HepG2 (cell line): ENCODE results near the gene TM2D1. TPM values are rescaled to one million over a fixed set of nuclear protein-coding genes. Genes with fewer than 3 reads are reported as not detected.

Experiments
- ATAC-seq: fragments of 200-7000 bp; cut with Tn5 transposase; 3 replicates; pipeline ENCODE4 v1.9.1; 2020; ENCODE audit warnings: mild to moderate bottlenecking, moderate library complexity
- BruUV-seq: library from RNA; stranded (reverse); fragments of 400-500 nt; replicated peaks from 2 replicates; lab custom pipeline; 2021; lab: Mats Ljungman, UMichigan
- CTCF ChIA-PET: fragments of 300-600 bp; formaldehyde crosslinking; extraction: SDS; loops from one replicate; lab custom pipeline; 2021; ENCODE audit warnings: low total read pairs, inconsistent platforms, low intra/inter-chr PET ratio; lab: Yijun Ruan, JAX
- POLR2A ChIA-PET: fragments of 350-600 bp; sonication (Branson Sonifier 250); formaldehyde crosslinking; loops from one replicate; lab custom pipeline; 2020; ENCODE audit warnings: antibody characterized with exemption, inconsistent platforms; lab: Yijun Ruan, JAX
- DNase-seq: peaks from one replicate; pipeline ENCODE4 v3.0.0-alpha.2; 2015; ENCODE audit warnings: low spot score
- FAIRE-seq: peaks from 3 replicates; lab custom pipeline; 2011; peaks lifted over from hg19 to GRCh38; lab: Jason Lieb, UNC
- H2AFZ ChIP-seq: one replicate; pipeline ENCODE4 v1.6.1; 2011; ENCODE audit warnings: low read length, inconsistent platforms
- H3K27ac ChIP-seq: fragments of 300-600 bp; 3 replicates; pipeline ENCODE4 v1.8.0; 2011; ENCODE audit warnings: mixed run types, mild to moderate bottlenecking, mixed read lengths, low read length, inconsistent platforms; ENCODE audit not compliant: insufficient read depth; ENCODE audit errors: extremely low read length
- H3K27me3 ChIP-seq, 2 experiments: fragments of 200-600 bp in 1 of 2; 2 replicates in 1 of 2; 3 replicates in 1 of 2; pipeline versions ENCODE4 v1.6.0 to v1.8.0; 2011; ENCODE audit warnings: low read length in 2 of 2, mild to moderate bottlenecking in 2 of 2, moderate library complexity in 2 of 2, inconsistent platforms in 1 of 2; ENCODE audit not compliant: insufficient read depth in 2 of 2, control insufficient read depth in 1 of 2
- H3K36me3 ChIP-seq, 2 experiments: fragments of 200-600 bp in 1 of 2; replicated peaks in 1 of 2; 2 replicates in 1 of 2; 3 replicates in 1 of 2; pipeline versions ENCODE4 v1.5.1 to v1.8.0; 2011; ENCODE audit warnings: low read length in 2 of 2, inconsistent platforms in 1 of 2; ENCODE audit not compliant: insufficient read depth in 2 of 2, control insufficient read depth in 1 of 2
- H3K4me1 ChIP-seq: 2 replicates; pipeline ENCODE4 v1.5.1; 2012; ENCODE audit warnings: low read length, inconsistent platforms; ENCODE audit not compliant: insufficient read depth
- H3K4me2 ChIP-seq: 2 replicates; pipeline ENCODE4 v1.6.0; 2011; ENCODE audit warnings: low read depth, low read length, inconsistent platforms
- H3K4me3 ChIP-seq, 3 experiments: fragments of 200-600 bp in 1 of 3; sonication (generic), shearing (Covaris generic) in 1 of 3; replicated peaks in 1 of 3; 2 replicates each; pipeline ENCODE4 v1.5.1; 2011 to 2016; ENCODE audit warnings: low read length in 3 of 3, inconsistent platforms in 2 of 3, low read depth in 2 of 3, mild to moderate bottlenecking in 2 of 3, control low read depth in 1 of 3, mixed read lengths in 1 of 3; ENCODE audit not compliant: insufficient read depth in 1 of 3
- H3K79me2 ChIP-seq: one replicate; pipeline ENCODE4 v1.6.1; 2011; ENCODE audit warnings: low read length, inconsistent platforms; ENCODE audit not compliant: insufficient read depth
- H3K9ac ChIP-seq: 2 replicates; pipeline ENCODE4 v1.6.0; 2011; ENCODE audit warnings: mild to moderate bottlenecking, low read depth, low read length, inconsistent platforms; ENCODE audit not compliant: insufficient read depth
- H3K9me3 ChIP-seq: 2 replicates; pipeline ENCODE4 v1.5.1; 2012; ENCODE audit warnings: mild to moderate bottlenecking, low read length
- H4K20me1 ChIP-seq: 2 replicates; pipeline ENCODE4 v1.6.0; 2011; ENCODE audit warnings: inconsistent platforms, mild to moderate bottlenecking, low read length, moderate library complexity; ENCODE audit not compliant: insufficient read depth
- BORCS8-MEF2B ChIP-seq: sonication (generic); formaldehyde crosslinking; IDR thresholded peaks from 2 replicates; pipeline ENCODE4 v1.8.0; 2022; ENCODE audit warnings: mild to moderate bottlenecking, missing genetic modification reagents
- CEBPB ChIP-seq: IDR thresholded peaks from 2 replicates; pipeline ENCODE4 v1.6.1; 2011; ENCODE audit warnings: low read depth, low read length, improper control_type of control experiment, borderline replicate concordance
- DNMT1 ChIP-seq: sonication (generic); formaldehyde crosslinking; IDR thresholded peaks from 2 replicates; pipeline ENCODE4 v1.5.1; 2020; ENCODE audit warnings: mild to moderate bottlenecking, missing genetic modification reagents
- IRF2 ChIP-seq: IDR thresholded peaks from 2 replicates; pipeline ENCODE4 v1.6.1; 2018; ENCODE audit warnings: missing genetic modification reagents, missing compliant biosample characterization
- PAWR ChIP-seq: sonication (generic); formaldehyde crosslinking; IDR thresholded peaks from 2 replicates; pipeline ENCODE4 v1.4.0; 2020; ENCODE audit warnings: missing genetic modification reagents, mild to moderate bottlenecking, borderline replicate concordance
- PCBP2 ChIP-seq: fragments of 200-400 bp; formaldehyde crosslinking; optimal IDR thresholded peaks from 2 replicates; pipeline ENCODE3; 2018; ENCODE audit warnings: low read length, low read depth; ENCODE audit not compliant: poor library complexity, severe bottlenecking
- RXRA ChIP-seq: sonication (generic); formaldehyde crosslinking; IDR thresholded peaks from 2 replicates; pipeline ENCODE4 v1.5.1; 2020; ENCODE audit warnings: missing genetic modification reagents
- SPEN ChIP-seq: sonication (generic); formaldehyde crosslinking; IDR thresholded peaks from 2 replicates; pipeline ENCODE4 v1.5.1; 2020; ENCODE audit warnings: low read depth, mild to moderate bottlenecking, missing genetic modification reagents
- STAG1 ChIP-seq: sonication (generic); formaldehyde crosslinking; IDR thresholded peaks from 2 replicates; pipeline ENCODE4 v1.4.0; 2020; ENCODE audit warnings: missing genetic modification reagents
- TMF1 ChIP-seq: sonication (generic); formaldehyde crosslinking; IDR thresholded peaks from 2 replicates; pipeline ENCODE4 v1.8.1; 2022; ENCODE audit warnings: low read depth, missing genetic modification reagents
- ZNF543 ChIP-seq: sonication (generic); formaldehyde crosslinking; IDR thresholded peaks from 2 replicates; pipeline ENCODE4 v1.4.0; 2020; ENCODE audit warnings: mild to moderate bottlenecking, missing genetic modification reagents
- ZNF629 ChIP-seq: sonication (generic); formaldehyde crosslinking; conservative IDR thresholded peaks from 2 replicates; pipeline ENCODE4 v1.5.0; 2020; ENCODE audit warnings: missing genetic modification reagents
- ZNF766 ChIP-seq: sonication (generic); formaldehyde crosslinking; IDR thresholded peaks from 2 replicates; pipeline ENCODE4 v1.5.0; 2020; ENCODE audit warnings: missing genetic modification reagents, borderline replicate concordance
- WGBS: methylation state at CpG from one replicate; pipeline ENCODE4 v1.1.6; 2017; ENCODE audit warnings: low lambda C conversion rate; 5-methylcytosine and 5-hydroxymethylcytosine counted together
- in situ Hi-C: cut with HindIII; loops from 2 replicates; pipeline ENCODE4 v1.10.0; 2017; ENCODE audit warnings: low pct_unique_long_range_greater_than_20kb; ENCODE audit not compliant: extremely low pct_ligation_motif_present
- intact Hi-C: fragments of 100-400 bp; cut with micrococcal nuclease; formaldehyde crosslinking; loops from one replicate; pipeline ENCODE4 v1.10.0; 2022; ENCODE audit not compliant: unreplicated experiment
- polyA plus RNA-seq, 8 experiments: library from polyadenylated mRNA; depleted of rRNA in 3 of 8; stranded (reverse) in 7 of 8; unstranded in 1 of 8; fragments of >200 nt; fragmentation: Illumina TruSeq in 4 of 8; extraction: Trizol in 4 of 8; gene quantifications; 2 replicates each; pipeline versions ENCODE4 v1.2.1 to v1.2.3, GENCODE V29; 2011 to 2016; ENCODE audit warnings: low read depth in 4 of 8, missing spikeins in 1 of 8, mixed read lengths in 1 of 8; ENCODE audit not compliant: insufficient read depth in 1 of 8
- total RNA-seq, 5 experiments: library from RNA; depleted of rRNA; stranded (reverse); fragments of >200 nt; fragmentation: Illumina TruSeq; extraction: Trizol; gene quantifications; 2 replicates each; pipeline ENCODE4 v1.2.3, GENCODE V29; 2016; ENCODE audit warnings: low read depth in 1 of 5
- TF ChIP-seq, protein P1 (sequence below): sonication (generic); formaldehyde crosslinking; IDR thresholded peaks from 2 replicates; pipeline ENCODE4 v1.4.0; 2020; ENCODE audit warnings: mild to moderate bottlenecking, missing genetic modification reagents
- TF ChIP-seq, protein P2 (sequence below): sonication (generic); formaldehyde crosslinking; IDR thresholded peaks from 2 replicates; pipeline ENCODE4 v1.4.0; 2020; ENCODE audit warnings: missing genetic modification reagents
- TF ChIP-seq, protein P3 (sequence below): sonication (generic); formaldehyde crosslinking; IDR thresholded peaks from 2 replicates; pipeline ENCODE4 v1.4.0; 2020; ENCODE audit warnings: missing genetic modification reagents
- TF ChIP-seq, protein P4 (sequence below): sonication (generic); formaldehyde crosslinking; IDR thresholded peaks from 2 replicates; pipeline ENCODE4 v1.5.0; 2020; ENCODE audit warnings: missing genetic modification reagents

TM2D1 gene
- total and polyA plus RNA-seq, 2 of the 13 experiments (the other 11 are each of a cell fraction or from before 2014, with no cell fraction given) = 26.6 to 49.0 TPM

DNA sequence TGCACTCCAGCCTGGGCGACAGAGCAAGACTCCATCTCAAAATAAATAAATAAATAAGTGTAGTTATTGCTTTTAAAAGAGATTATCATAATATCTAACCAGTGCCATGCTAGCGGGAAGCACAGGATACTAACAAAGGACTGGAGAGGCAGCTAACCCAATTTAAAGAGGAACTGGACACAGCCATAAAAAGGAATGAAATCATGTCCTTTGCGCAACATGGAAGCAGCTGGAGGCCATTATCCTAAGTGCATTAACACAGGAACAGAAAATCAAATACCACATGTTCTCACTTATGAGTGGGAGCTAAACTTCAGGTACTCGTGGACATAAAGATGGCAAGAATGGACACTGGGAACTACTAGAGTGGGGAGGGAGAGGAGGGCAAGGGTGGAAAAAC is 54.9 kb downstream of the TM2D1 start (continued):
- TF ChIP-seq, protein P1, sequence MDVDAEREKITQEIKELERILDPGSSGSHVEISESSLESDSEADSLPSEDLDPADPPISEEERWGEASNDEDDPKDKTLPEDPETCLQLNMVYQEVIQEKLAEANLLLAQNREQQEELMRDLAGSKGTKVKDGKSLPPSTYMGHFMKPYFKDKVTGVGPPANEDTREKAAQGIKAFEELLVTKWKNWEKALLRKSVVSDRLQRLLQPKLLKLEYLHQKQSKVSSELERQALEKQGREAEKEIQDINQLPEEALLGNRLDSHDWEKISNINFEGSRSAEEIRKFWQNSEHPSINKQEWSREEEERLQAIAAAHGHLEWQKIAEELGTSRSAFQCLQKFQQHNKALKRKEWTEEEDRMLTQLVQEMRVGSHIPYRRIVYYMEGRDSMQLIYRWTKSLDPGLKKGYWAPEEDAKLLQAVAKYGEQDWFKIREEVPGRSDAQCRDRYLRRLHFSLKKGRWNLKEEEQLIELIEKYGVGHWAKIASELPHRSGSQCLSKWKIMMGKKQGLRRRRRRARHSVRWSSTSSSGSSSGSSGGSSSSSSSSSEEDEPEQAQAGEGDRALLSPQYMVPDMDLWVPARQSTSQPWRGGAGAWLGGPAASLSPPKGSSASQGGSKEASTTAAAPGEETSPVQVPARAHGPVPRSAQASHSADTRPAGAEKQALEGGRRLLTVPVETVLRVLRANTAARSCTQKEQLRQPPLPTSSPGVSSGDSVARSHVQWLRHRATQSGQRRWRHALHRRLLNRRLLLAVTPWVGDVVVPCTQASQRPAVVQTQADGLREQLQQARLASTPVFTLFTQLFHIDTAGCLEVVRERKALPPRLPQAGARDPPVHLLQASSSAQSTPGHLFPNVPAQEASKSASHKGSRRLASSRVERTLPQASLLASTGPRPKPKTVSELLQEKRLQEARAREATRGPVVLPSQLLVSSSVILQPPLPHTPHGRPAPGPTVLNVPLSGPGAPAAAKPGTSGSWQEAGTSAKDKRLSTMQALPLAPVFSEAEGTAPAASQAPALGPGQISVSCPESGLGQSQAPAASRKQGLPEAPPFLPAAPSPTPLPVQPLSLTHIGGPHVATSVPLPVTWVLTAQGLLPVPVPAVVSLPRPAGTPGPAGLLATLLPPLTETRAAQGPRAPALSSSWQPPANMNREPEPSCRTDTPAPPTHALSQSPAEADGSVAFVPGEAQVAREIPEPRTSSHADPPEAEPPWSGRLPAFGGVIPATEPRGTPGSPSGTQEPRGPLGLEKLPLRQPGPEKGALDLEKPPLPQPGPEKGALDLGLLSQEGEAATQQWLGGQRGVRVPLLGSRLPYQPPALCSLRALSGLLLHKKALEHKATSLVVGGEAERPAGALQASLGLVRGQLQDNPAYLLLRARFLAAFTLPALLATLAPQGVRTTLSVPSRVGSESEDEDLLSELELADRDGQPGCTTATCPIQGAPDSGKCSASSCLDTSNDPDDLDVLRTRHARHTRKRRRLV (CRISPR knock-in tag) = no peak
- TF ChIP-seq ZNF766 (CRISPR knock-in tag) = no peak
- TF ChIP-seq, protein P2, sequence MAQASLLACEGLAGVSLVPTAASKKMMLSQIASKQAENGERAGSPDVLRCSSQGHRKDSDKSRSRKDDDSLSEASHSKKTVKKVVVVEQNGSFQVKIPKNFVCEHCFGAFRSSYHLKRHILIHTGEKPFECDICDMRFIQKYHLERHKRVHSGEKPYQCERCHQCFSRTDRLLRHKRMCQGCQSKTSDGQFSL (CRISPR knock-in tag) = no peak

DNA sequence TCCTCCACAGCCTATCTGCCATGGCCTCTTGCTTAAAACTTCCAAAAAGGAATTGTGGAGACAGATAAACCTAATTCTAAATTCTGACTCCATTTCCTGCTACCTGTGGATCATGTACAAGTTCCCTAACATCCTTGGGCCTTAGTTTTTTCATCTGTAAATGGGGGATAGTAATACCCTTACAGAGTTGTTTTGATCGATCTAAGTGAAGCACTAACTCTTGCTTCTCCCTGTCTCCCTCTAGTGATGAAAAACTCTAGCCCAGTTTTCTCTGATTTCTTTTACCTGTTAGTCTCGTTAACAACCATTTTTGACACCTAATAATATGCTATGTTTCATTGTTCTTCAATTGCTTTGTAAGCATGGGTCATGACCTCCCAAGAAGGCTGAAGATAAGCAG is 65.9 kb downstream of the TM2D1 start:
- ATAC-seq (peak; percentile 54; the same call in 2 of the 3 replicates), DNase-seq (no peak), FAIRE-seq (no peak)
- Histone ChIP-seq H3K27me3 (no peaks in the 10 kb centered on the region; a peak in 1 of 5 replicates), H3K79me2 (no peaks in the 10 kb centered on the region), H3K4me2 (no peak overlapping the region), H3K27ac (no peak overlapping the region), H3K4me3 (no peak overlapping the region), H3K36me3 (no peaks in the 10 kb centered on the region), H3K9ac (no peak overlapping the region), H4K20me1 (no peaks in the 10 kb centered on the region), H3K4me1 (no peaks in the 10 kb centered on the region), H3K9me3 (no peaks in the 10 kb centered on the region), H2AFZ (no peak overlapping the region)
- WGBS = 16% methylated on average over 2 of the region's 2 CpGs
- in situ Hi-C loops (no loop called here), intact Hi-C loops (no loop called here)
- BruUV-seq = no TSS peak
- ChIA-PET CTCF (interaction anchor here (0.7 kb wide), 1 partner anchor 17 kb away, joined by 3 read pairs; no protein-coding TSS in a partner anchor), POLR2A (no interaction called here)
- TF ChIP-seq SPEN (CRISPR knock-in tag) (no peak), DNMT1 (CRISPR knock-in tag) (no peak), PAWR (CRISPR knock-in tag) (no peak), STAG1 (peak; percentile 23; the same call in 1 of the 2 replicates), IRF2 (CRISPR knock-in tag) (no peak), BORCS8-MEF2B (CRISPR knock-in tag) (no peak), PCBP2 (no peak), RXRA (CRISPR knock-in tag) (no peak), ZNF543 (CRISPR knock-in tag) (no peak), TMF1 (no peak), ZNF629 (CRISPR knock-in tag) (peak; percentile 51), CEBPB (no peak)
- TF ChIP-seq, protein P3, sequence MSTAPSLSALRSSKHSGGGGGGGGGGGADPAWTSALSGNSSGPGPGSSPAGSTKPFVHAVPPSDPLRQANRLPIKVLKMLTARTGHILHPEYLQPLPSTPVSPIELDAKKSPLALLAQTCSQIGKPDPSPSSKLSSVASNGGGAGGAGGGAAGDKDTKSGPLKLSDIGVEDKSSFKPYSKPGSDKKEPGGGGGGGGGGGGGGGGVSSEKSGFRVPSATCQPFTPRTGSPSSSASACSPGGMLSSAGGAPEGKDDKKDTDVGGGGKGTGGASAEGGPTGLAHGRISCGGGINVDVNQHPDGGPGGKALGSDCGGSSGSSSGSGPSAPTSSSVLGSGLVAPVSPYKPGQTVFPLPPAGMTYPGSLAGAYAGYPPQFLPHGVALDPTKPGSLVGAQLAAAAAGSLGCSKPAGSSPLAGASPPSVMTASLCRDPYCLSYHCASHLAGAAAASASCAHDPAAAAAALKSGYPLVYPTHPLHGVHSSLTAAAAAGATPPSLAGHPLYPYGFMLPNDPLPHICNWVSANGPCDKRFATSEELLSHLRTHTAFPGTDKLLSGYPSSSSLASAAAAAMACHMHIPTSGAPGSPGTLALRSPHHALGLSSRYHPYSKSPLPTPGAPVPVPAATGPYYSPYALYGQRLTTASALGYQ = no peak
- TF ChIP-seq, protein P4, sequence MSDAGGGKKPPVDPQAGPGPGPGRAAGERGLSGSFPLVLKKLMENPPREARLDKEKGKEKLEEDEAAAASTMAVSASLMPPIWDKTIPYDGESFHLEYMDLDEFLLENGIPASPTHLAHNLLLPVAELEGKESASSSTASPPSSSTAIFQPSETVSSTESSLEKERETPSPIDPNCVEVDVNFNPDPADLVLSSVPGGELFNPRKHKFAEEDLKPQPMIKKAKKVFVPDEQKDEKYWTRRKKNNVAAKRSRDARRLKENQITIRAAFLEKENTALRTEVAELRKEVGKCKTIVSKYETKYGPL = no peak
